GM19468 (cell line): ENCODE data around the gene ITPKB.
A peak's percentile ranks its signal among the peaks of the same experiment; 100 is the strongest.

Experiments
- ATAC-seq: cut with Tn5 transposase; IDR thresholded peaks from one replicate; pipeline ENCODE4 v1.9.1; 2021; ENCODE audit warnings: mild to moderate bottlenecking, moderate library complexity, moderate number of reproducible peaks; ENCODE audit not compliant: unreplicated experiment; ENCODE audit errors: extremely low read depth

Gene ITPKB

GRCh38 chr1:226672339-226672762 is 66.7 kb downstream of the ITPKB start:
- no peak for ATAC-seq

GRCh38 chr1:226671277-226671676 is 67.8 kb downstream of the ITPKB start:
- ATAC-seq: no peak

GRCh38 chr1:226670073-226670472 is 69.0 kb downstream of the ITPKB start:
- no peak for ATAC-seq

DNA sequence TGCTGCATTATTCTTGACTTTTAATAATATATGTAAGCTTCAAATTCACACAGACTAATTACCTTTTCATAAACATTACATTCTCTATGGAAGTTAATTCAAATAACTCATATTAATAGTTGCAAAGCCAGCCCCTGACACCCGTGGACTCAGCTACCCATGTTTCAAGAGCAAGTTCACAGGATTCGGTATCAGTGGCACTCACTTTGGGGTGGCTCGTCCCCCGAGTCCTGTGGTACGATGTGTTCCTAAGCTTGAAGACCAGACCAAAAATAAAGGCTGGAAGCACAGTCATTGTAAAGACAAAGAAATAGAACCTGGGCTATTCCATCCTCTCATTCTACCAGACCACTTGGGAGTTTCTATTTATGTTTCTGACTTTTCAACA is 70.9 kb downstream of the ITPKB start:
- no peak for ATAC-seq

- no peak for ATAC-seq
Observed at GRCh38 chr1:226666692-226667091, 72.4 kb downstream of the ITPKB start.

DNA sequence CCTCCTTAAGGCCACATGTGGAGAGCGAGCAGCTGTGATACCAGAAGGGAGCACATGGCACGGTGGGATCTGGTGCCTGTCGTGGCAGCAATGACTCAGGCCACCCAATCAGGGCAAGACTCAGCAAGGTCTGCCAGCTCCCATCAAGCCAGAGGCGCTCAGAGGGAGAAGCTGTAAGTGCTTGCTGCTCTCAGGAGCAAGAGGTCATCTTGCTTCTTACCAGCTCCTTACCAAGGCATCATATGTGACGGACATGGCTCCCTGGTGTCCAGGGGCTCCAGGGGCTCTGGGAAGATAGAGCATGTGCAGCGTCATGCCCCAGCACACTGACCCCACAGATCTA is 72.9 kb downstream of the ITPKB start:
- ATAC-seq: no peak

DNA sequence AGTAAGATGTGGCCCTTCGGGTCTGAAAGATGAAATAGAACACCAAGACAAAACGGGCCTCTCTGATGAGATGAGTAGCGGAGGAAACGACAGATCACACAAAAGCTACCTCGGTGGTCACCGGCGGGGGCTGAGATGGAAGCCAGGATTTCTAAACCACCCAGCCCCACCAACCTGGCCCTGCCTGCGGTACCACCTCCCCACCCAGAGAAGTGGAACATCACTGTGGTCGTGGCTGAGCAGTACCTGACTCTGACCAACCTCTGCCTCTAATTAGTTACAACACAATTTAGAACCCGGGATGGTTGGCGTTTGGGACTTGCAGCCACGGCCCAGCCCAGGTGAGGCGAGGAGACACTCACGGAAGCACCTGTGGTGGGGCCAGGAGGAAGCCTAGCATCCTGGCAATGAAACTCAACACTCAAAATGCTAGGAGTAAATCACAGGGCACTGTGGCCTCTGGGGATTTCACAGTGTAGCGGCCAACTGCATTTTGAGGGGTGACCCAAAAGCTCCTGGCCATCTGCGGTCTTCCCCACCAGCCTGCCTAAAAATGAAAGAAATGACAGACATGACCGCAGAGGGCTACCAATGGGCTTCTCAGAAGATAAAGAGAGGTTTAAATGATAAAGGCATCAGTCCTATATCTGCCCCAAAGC is 73.4 kb downstream of the ITPKB start:
- no peak for ATAC-seq

DNA sequence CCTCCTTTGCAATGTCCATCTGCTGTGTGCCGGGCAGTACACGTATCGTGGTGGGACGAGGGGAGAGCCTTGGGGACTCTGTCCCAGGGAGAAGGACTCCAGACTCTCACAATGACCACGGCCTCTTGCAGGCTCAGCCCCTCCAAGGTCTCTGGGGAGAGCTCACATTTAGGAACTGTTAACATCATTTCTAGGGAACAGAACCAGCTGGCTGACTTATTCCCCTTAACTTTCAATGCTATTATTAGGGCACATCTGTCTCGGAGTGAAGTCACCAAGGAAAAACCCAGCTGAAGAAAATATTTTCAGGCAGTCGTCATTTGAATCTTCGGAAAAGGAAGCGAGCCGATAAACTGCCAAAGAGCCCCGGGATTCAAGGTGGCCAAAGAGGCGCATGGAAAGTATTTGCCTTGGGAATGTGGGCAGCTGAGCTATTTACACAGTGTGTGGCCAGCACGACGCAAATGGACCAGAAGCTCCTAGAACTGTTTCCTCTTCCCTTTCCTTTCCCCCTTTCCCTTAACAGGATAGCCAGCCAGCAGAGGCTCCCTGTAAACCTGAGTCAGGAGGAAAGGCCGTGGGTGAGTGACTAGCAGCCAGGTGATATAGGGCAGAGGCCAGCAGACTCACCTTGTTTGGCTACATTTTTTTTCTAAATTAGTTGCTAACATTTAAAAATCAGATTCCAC is 74.5 kb downstream of the ITPKB start:
- no peak for ATAC-seq

- no peak for ATAC-seq
Observed at GRCh38 chr1:226663327-226663704, 75.8 kb downstream of the ITPKB start.

GRCh38 chr1:226662642-226663326 is 76.3 kb downstream of the ITPKB start:
- peak; percentile 98 for ATAC-seq

- ATAC-seq: no peak
Observed at GRCh38 chr1:226661965-226662364, 77.1 kb downstream of the ITPKB start.

- no peak for ATAC-seq
Observed at GRCh38 chr1:226661271-226661670, 77.8 kb downstream of the ITPKB start.

- no peak for ATAC-seq
Observed at GRCh38 chr1:226660410-226661182, 78.5 kb downstream of the ITPKB start.

DNA sequence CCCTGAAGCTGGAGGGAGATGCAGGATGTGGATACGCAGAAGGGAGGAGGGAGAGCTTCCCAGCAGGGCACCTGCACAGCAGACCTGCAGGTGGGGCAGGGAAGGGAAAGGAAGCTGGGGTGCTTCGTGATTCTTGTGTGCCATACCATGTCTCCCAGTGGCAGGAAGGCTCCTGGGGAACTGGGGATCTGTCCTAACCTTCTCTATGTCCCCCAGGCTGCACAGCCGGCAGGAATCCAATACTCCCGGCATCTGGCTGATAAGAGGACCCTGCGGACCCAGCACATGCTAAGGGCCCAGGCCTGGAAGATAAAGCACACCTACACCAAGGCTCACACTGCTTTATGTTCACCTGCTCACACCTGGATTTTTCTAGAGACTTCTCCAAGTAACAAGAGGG is 79.4 kb downstream of the ITPKB start:
- no peak for ATAC-seq

DNA sequence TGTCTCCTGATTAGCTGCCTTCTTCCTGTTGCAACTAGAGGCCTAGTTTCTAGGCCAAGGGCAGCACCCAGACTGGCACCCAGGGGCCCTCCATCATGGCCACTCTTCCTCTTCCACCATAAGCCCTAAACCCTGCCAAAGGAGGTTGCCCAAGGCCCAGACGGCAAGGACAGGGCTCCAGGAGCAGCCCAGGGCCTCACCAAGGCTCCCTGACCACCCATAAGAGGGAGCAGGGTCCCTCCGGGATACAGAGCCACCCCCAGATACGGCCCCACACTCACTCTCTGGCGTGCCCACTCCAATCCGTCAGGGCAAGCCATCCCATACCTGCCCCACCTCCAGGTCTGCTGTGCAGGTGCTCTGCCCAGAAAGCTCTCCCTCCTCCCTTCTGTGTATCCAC is 79.9 kb downstream of the ITPKB start:
- ATAC-seq: no peak

- no peak for ATAC-seq
Observed at GRCh38 chr1:226658546-226659125, 80.4 kb downstream of the ITPKB start.

DNA sequence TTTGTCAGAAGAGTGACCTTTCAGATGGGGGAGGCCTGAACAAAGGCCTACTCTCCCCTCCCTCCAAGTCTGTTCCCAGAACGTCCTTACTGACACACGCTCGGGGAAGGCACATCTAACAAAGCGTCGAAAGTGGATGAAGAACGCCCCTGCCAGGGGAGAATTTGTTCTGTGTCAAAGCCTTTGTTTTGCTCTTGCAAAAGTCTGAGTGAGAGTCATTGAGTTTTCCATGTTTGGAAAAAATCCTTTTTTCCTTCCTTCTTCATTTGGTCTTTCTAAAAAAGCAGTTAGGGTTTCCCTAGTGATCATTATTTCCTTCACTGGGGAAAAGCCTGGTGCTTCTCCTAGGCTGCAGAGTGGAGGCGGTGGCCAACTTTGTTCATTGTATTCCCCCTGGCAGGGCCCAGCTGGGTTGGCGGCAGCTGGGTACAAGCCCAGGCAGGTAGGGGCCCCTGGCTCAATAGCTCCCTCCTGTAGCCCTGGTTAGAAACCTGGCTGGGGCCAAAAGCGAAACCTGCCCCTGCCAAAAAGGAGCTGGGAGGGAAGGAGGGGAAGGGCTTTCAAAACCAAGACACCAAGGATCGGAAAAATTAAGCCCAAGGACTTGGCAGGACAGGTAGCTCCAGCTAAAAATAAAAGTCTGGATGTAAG is 81.1 kb downstream of the ITPKB start:
- ATAC-seq: no peak

DNA sequence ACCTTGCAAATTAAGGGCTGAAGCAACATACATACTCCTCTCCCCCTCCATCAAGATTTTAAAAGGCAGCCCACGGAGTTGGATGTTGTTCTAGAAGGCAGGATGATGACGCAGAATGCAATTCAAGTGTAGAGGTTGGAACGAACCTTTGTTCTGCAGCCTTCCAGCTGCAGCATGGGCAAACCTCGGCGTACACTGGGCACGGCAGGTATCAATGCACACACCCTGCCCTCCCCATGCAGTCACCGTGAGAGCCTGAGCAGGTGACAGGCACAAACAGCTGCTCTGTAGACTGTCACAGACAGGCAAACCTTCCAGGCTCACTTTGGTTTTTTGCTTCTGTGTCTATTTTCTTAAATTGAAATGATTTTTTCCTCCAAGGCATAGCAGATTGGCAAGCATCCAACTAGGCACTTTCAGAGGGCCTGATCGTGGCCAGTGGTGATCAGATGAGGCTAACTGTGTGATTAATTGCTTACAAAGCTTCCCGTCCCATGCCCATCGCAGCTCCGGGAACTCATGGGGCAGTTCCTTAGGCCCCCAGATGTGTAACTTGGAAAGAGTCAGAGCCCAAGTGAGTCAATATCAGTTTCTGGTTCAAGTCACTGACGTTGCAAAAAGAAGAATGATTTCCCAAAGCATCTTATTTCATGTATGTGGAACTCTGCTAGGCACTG is 82.3 kb downstream of the ITPKB start:
- ATAC-seq: no peak

DNA sequence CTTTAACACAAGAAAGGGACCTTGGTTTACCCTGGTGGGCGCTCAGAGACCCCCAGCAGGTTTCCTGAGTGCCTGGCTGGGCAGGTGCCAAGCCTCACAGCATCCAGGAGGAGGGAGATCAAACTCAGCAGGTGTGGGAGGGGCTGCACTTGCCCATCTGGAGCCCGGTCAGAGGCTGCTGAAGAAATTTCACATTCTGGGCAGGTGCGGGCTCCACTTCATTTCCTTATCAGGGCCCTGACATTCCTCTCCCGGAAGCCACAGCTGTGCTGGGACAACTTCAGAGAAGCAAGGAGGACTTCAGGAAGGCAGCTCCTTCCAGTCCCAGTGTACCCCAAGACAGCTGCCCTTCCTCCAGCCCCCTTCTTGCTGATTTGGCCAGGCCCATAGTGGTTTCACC is 82.9 kb downstream of the ITPKB start:
- no peak for ATAC-seq
